ENCODE results near the gene CST9. TPM values are rescaled to one million over a fixed set of nuclear protein-coding genes. Genes with fewer than 3 reads are reported as not detected.

CST9 gene
- polyA plus RNA-seq, 2 of the 4 experiments (the other 2 are of a cell fraction) = not detected

DNA sequence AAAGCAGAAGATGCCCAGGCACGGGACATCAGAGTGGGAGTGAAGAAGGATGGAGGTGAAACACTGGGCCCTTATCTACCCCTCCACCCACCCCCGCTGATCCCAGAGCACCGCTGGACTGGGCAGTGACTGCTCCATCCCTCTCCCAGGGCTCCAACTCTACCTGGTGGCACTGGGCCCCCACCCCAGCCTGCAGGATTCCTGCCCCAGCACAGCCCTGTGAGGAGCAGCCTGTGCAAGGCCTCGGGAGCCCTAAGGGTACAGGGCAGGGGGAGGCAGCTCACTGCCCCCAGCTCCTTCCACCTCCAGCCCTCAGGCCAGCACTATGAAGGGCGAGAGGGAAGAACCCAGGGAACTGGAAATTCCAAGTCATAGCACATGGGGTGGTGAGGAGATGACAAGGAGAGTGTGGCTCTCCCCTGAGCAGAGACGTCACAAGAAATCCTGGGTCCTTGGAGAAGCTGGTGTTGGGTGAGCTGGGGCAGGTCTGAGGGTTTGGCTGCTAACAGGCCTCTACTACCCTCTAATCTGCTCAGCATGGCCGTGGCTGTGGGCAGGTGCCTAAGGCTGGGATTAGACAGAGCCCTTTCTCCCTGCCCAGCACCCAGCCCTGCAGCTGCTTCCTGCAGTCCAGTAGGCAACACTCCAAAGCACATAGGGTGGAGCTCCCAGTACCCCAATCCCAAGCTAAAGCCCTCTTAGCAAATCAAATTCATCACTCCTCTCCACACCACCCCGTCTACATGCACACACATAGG, 28.5 kb upstream of the CST9 start:
- no peak for TF ChIP-seq BHLHE40 (IDR thresholded peaks at IDR 0.05; ENCODE audit: low read depth, low read length)
- TF ChIP-seq EHMT2 (IDR thresholded peaks at IDR 0.05; ENCODE audit: low read depth) = no peak
- no peak for TF ChIP-seq CEBPB (IDR thresholded peaks at IDR 0.05)
- no peak for TF ChIP-seq JUNB (IDR thresholded peaks at IDR 0.05)
- TF ChIP-seq RCOR1 (IDR thresholded peaks at IDR 0.05; ENCODE audit: low read depth, low read length) = no peak
- no peak for TF ChIP-seq NPAS2 (CRISPR knock-in tag; IDR thresholded peaks at IDR 0.05; ENCODE audit: borderline replicate concordance)
- CTCF ChIA-PET = interaction anchor here (0.8 to 1.0 kb wide), 2 partner anchors 27 to 192 kb away, joined by 3 read pairs; no protein-coding TSS in a partner anchor
- 87% methylated on average over 8 of the region's 8 CpGs for WGBS (ENCODE audit: missing lambda C conversion rate)
- peaks cover 24% of the 10 kb centered on the region for H3K4me1 ChIP-seq
- no peaks in the 10 kb centered on the region for H3K9me3 ChIP-seq
- H3K4me3 ChIP-seq = no peak overlapping the region
- ATAC-seq (no peak), DNase-seq (ENCODE audit: low read depth in 1 of 2, low spot score in 1 of 2) (no peak), FAIRE-seq (no peak)
- no peak overlapping the region for H3K27ac ChIP-seq
- H3K4me2 ChIP-seq = no peak overlapping the region
- POLR2A ChIA-PET = no interaction called here

DNA sequence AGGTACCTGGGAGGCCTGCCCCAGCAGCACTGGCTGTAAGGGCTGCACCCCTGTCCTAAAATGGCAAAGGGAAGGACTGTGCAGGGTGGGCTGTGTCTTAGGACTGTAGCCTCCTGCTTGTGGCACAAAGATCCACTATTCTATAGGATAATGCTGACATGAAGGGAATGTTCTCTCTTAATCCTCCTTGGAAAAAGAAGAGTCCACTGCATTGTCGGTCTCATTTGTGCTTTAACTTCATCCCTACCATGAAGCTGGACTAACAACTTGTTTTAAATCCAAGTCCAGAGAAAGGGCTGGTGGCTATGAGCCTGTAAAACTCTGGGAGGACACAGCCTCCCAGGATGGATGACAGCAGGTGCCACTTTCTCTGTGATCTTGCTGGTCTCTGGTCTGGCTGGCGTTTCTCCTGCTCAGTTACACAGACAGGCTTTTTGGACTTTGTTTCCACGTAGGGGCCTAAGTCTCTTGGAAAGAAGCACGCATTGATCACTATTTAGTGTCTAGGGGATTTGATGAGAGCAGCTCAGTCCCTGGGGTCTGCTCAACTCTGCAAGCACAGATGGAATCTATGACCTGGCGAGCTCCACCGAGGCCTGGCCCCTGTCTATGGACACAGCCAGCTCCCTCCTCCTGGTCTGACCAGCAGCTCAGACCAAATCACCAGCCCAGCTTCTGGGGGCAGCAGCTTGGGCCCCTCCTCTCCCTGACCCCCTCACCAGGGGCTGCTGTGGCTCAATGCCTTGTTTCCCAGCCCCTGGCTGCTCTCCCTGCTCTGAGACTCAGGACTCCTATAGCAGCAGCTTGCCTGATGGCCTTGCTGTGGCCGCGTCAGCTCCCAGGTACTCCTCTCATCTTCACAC, 27.2 kb upstream of the CST9 start:
- no peak overlapping the region for H3K4me3 ChIP-seq
- POLR2A ChIA-PET = no interaction called here
- H3K4me2 ChIP-seq = no peak overlapping the region
- CTCF ChIA-PET = interaction anchor here (0.6 to 1.0 kb wide), 2 partner anchors 35 to 191 kb away, joined by 3 read pairs; no protein-coding TSS in a partner anchor
- no peak for TF ChIP-seq BHLHE40 (IDR thresholded peaks at IDR 0.05; ENCODE audit: low read depth, low read length)
- TF ChIP-seq RNF2 (IDR thresholded peaks at IDR 0.05; ENCODE audit: borderline replicate concordance, low read depth) = no peak
- TF ChIP-seq REST (IDR thresholded peaks at IDR 0.05) = no peak
- TF ChIP-seq RFX5 (IDR thresholded peaks at IDR 0.05) = no peak
- TF ChIP-seq, protein P1, sequence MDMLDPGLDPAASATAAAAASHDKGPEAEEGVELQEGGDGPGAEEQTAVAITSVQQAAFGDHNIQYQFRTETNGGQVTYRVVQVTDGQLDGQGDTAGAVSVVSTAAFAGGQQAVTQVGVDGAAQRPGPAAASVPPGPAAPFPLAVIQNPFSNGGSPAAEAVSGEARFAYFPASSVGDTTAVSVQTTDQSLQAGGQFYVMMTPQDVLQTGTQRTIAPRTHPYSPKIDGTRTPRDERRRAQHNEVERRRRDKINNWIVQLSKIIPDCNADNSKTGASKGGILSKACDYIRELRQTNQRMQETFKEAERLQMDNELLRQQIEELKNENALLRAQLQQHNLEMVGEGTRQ (IDR thresholded peaks at IDR 0.05) = no peak
- TF ChIP-seq TP53 (CRISPR knock-in tag; IDR thresholded peaks at IDR 0.05) = no peak
- no peak for TF ChIP-seq ATOH8 (CRISPR knock-in tag; IDR thresholded peaks at IDR 0.05; ENCODE audit: low read depth)
- no peak for TF ChIP-seq FOSL2 (IDR thresholded peaks at IDR 0.05)
- no peak for TF ChIP-seq FOSL2 (CRISPR knock-in tag; IDR thresholded peaks at IDR 0.05)
- H3K9me3 ChIP-seq = 0 out of 3 replicates have a peak, but pooled peaks cover 5% of the 10 kb centered on the region
- no peak overlapping the region for H3K27ac ChIP-seq
- DNase-seq (ENCODE audit: low read depth in 1 of 2, low spot score in 1 of 2) (no peak), FAIRE-seq (no peak), ATAC-seq (no peak)
- 95% methylated on average over 8 of the region's 8 CpGs for WGBS (ENCODE audit: missing lambda C conversion rate)
- H3K4me1 ChIP-seq = peaks cover 29% of the 10 kb centered on the region

All from A549 (cell line).